WTC11 (cell line): ENCODE results near the gene MYO9A. TPM values are rescaled to one million over a fixed set of nuclear protein-coding genes. Genes with fewer than 3 reads are reported as not detected.

Experiments used
- ATAC-seq: fragments of 200-7000 bp; cut with Tn5 transposase; 2 replicates; pipeline ENCODE4 v1.10.0; 2021; ENCODE audit warnings: mild to moderate bottlenecking, moderate library complexity
- CTCF ChIA-PET: fragments of 300-600 bp; sonication (Branson Sonifier 250); formaldehyde crosslinking; loops from one replicate; lab custom pipeline; 2021; ENCODE audit warnings: antibody characterized with exemption; lab: Charles Lee
- POLR2A ChIA-PET: fragments of 350-600 bp; sonication (Branson Sonifier 250); formaldehyde crosslinking; loops from one replicate; lab custom pipeline; 2021; ENCODE audit warnings: antibody characterized with exemption; lab: Charles Lee
- DNase-seq: peaks from one replicate; pipeline ENCODE4 v3.0.0; 2021; ENCODE audit warnings: low spot score
- H3K27ac Mint-ChIP-seq: 2 replicates; pipeline ENCODE4 v1.8.0; 2021; ENCODE audit warnings: mixed read lengths
- H3K27me3 Mint-ChIP-seq: 2 replicates; pipeline ENCODE4 v1.8.0; 2021; ENCODE audit warnings: low read depth, mild to moderate bottlenecking, moderate library complexity, mixed read lengths
- H3K36me3 Mint-ChIP-seq: 2 replicates; pipeline ENCODE4 v1.8.0; 2021; ENCODE audit warnings: mixed read lengths
- H3K4me1 Mint-ChIP-seq: 2 replicates; pipeline ENCODE4 v1.8.0; 2022; ENCODE audit warnings: mixed read lengths
- H3K4me3 Mint-ChIP-seq: 2 replicates; pipeline ENCODE4 v1.8.0; 2021; ENCODE audit warnings: mild to moderate bottlenecking, moderate library complexity, mixed read lengths
- H3K9me3 Mint-ChIP-seq: 2 replicates; pipeline ENCODE4 v1.8.0; 2021; ENCODE audit warnings: mixed read lengths
- CREM ChIP-seq: sonication (generic); formaldehyde crosslinking; IDR thresholded peaks from 2 replicates; pipeline ENCODE4 v1.8.1; 2022; ENCODE audit warnings: mild to moderate bottlenecking, missing genetic modification reagents, moderate library complexity
- E2F5 ChIP-seq: sonication (generic); formaldehyde crosslinking; IDR thresholded peaks from 2 replicates; pipeline ENCODE4 v1.8.1; 2022; ENCODE audit warnings: mild to moderate bottlenecking, moderate library complexity, missing genetic modification reagents
- ERG ChIP-seq: fragments of 250-450 bp; sonication (Bioruptor Pico); IDR thresholded peaks from 2 replicates; pipeline ENCODE4 v1.8.0; 2021; ENCODE audit warnings: mild to moderate bottlenecking
- FOXP4 ChIP-seq: sonication (generic); formaldehyde crosslinking; IDR thresholded peaks from 2 replicates; pipeline ENCODE4 v1.8.0; 2022; ENCODE audit warnings: mild to moderate bottlenecking, missing genetic modification reagents
- IRF2 ChIP-seq: sonication (generic); formaldehyde crosslinking; IDR thresholded peaks from 2 replicates; pipeline ENCODE4 v1.8.0; 2022; ENCODE audit warnings: low read depth, missing genetic modification reagents, borderline replicate concordance
- JAZF1 ChIP-seq: fragments of 250-450 bp; sonication (Bioruptor Pico); IDR thresholded peaks from 2 replicates; pipeline ENCODE4 v1.9.0; 2021; ENCODE audit warnings: moderate library complexity, mild to moderate bottlenecking, inconsistent platforms
- MAX ChIP-seq: sonication (generic); formaldehyde crosslinking; IDR thresholded peaks from 2 replicates; pipeline ENCODE4 v1.8.0; 2022; ENCODE audit warnings: mild to moderate bottlenecking, missing genetic modification reagents
- MLX ChIP-seq: sonication (generic); formaldehyde crosslinking; IDR thresholded peaks from 2 replicates; pipeline ENCODE4 v1.8.1; 2023; ENCODE audit warnings: mild to moderate bottlenecking, missing genetic modification reagents, moderate library complexity
- STAT6 ChIP-seq: sonication (generic); formaldehyde crosslinking; conservative IDR thresholded peaks from 2 replicates; pipeline ENCODE4 v1.8.1; 2023; ENCODE audit warnings: mild to moderate bottlenecking, low read depth, missing genetic modification reagents, moderate library complexity
- ZNF512 ChIP-seq: sonication (generic); formaldehyde crosslinking; IDR thresholded peaks from 2 replicates; pipeline ENCODE4 v1.8.1; 2022; ENCODE audit warnings: missing genetic modification reagents, borderline replicate concordance
- ZNF671 ChIP-seq: fragments of 250-450 bp; sonication (Bioruptor Pico); IDR thresholded peaks from 2 replicates; pipeline ENCODE4 v1.8.0; 2021; ENCODE audit warnings: mild to moderate bottlenecking
- total RNA-seq: library from RNA; stranded (reverse); gene quantifications from 3 replicates; pipeline ENCODE4 v1.2.3, GENCODE V29; 2021

The MYO9A gene
- total RNA-seq, 1 experiment from 2014 or later: 23.5 TPM

GRCh38 chr15:72140088-72140487 is 22.1 kb upstream of the MYO9A start:
- ATAC-seq (no peak), DNase-seq (no peak)
- Mint-ChIP-seq H3K4me3 (no peak overlapping the region), H3K4me1 (no peaks in the 10 kb centered on the region), H3K27ac (no peak overlapping the region), H3K36me3 (no peaks in the 10 kb centered on the region), H3K27me3 (no peaks in the 10 kb centered on the region; the same call in 1 of the 2 replicates), H3K9me3 (no peaks in the 10 kb centered on the region)
- ChIA-PET POLR2A (no interaction called here), CTCF (interaction anchor here (0.6 to 2.6 kb wide), 2 partner anchors 16 to 396 kb away, joined by 3 to 8 read pairs; no protein-coding TSS in a partner anchor)
- TF ChIP-seq MAX (CRISPR knock-in tag): no peak
- TF ChIP-seq MLX (CRISPR knock-in tag): no peak

GRCh38 chr15:72139667-72140066 is 21.7 kb upstream of the MYO9A start:
- ATAC-seq (no peak), DNase-seq (no peak)
- Mint-ChIP-seq H3K36me3 (no peaks in the 10 kb centered on the region), H3K9me3 (no peaks in the 10 kb centered on the region), H3K27ac (no peak overlapping the region), H3K4me3 (no peak overlapping the region), H3K4me1 (no peaks in the 10 kb centered on the region), H3K27me3 (no peaks in the 10 kb centered on the region; the same call in 1 of the 2 replicates)
- no peak for TF ChIP-seq E2F5
- TF ChIP-seq IRF2: no peak
- TF ChIP-seq CREM (CRISPR knock-in tag): no peak
- no peak for TF ChIP-seq JAZF1 (CRISPR knock-in tag)
- no peak for TF ChIP-seq STAT6 (CRISPR knock-in tag)
- TF ChIP-seq ZNF671 (CRISPR knock-in tag): no peak
- TF ChIP-seq ZNF512 (CRISPR knock-in tag): no peak
- TF ChIP-seq FOXP4 (CRISPR knock-in tag): no peak
- no peak for TF ChIP-seq ERG (CRISPR knock-in tag)
- POLR2A ChIA-PET: no interaction called here
- CTCF ChIA-PET: interaction anchor here (0.6 to 2.6 kb wide), 2 partner anchors 16 to 608 kb away, joined by 3 to 8 read pairs; no protein-coding TSS in a partner anchor
